Ishikawa (cell line): ENCODE data around the gene ANKRD35.

ENCODE experiments used
- CREB1 ChIP-seq: IDR thresholded peaks from 2 replicates; pipeline ENCODE4 v1.6.1; 2012; ENCODE audit warnings: low read depth
- EP300 ChIP-seq: IDR thresholded peaks from 2 replicates; pipeline ENCODE4 v1.6.1; 2012; ENCODE audit warnings: borderline replicate concordance
- FOXM1 ChIP-seq: IDR thresholded peaks from 2 replicates; pipeline ENCODE4 v1.6.1; 2012; ENCODE audit warnings: low read depth, borderline replicate concordance
- MAX ChIP-seq: IDR thresholded peaks from 2 replicates; pipeline ENCODE4 v1.6.1; 2012
- RAD21 ChIP-seq: IDR thresholded peaks from 2 replicates; pipeline ENCODE4 v1.6.1; 2012; ENCODE audit warnings: low read depth
- REST ChIP-seq: IDR thresholded peaks from 2 replicates; pipeline ENCODE4 v1.6.1; 2012; ENCODE audit warnings: low read depth, mild to moderate bottlenecking
- TAF1 ChIP-seq: IDR thresholded peaks from 2 replicates; pipeline ENCODE4 v1.6.1; 2012; ENCODE audit warnings: low read depth, mild to moderate bottlenecking
- TCF12 ChIP-seq: IDR thresholded peaks from 2 replicates; pipeline ENCODE4 v1.6.1; 2012; ENCODE audit warnings: low read depth
- TEAD4 ChIP-seq: IDR thresholded peaks from 2 replicates; pipeline ENCODE4 v1.6.1; 2012
- USF1 ChIP-seq: IDR thresholded peaks from 2 replicates; pipeline ENCODE4 v1.6.1; 2012
- YY1 ChIP-seq: IDR thresholded peaks from 2 replicates; pipeline ENCODE4 v1.6.1; 2012; ENCODE audit warnings: low read depth
- ZBTB7A ChIP-seq: IDR thresholded peaks from 2 replicates; pipeline ENCODE4 v1.6.1; 2012; ENCODE audit warnings: low read depth

- no peak for TF ChIP-seq YY1
- TF ChIP-seq EP300 = no peak
- TF ChIP-seq RAD21 = no peak
- no peak for TF ChIP-seq TEAD4
- no peak for TF ChIP-seq MAX
- TF ChIP-seq REST = no peak
- no peak for TF ChIP-seq TAF1
- no peak for TF ChIP-seq USF1
- TF ChIP-seq ZBTB7A = no peak
- TF ChIP-seq TCF12 = no peak
- TF ChIP-seq FOXM1 = no peak
- TF ChIP-seq CREB1 = no peak
Observed at GRCh38 chr1:145886816-145887215, 1.1 kb upstream of the ANKRD35 start.
